ELF-1 (cell line): ENCODE measurements around the gene TTLL13.
"Not testable (repeated sequence)": the region's sequence is repeated elsewhere in the genome, so short reads cannot be mapped to it uniquely, and the experiment has no call there.

ENCODE experiments used
- DNase-seq: peaks from one replicate; pipeline ENCODE4 v3.0.0-alpha.2; 2016; ENCODE audit warnings: low read depth, low spot score

TTLL13 gene

DNA sequence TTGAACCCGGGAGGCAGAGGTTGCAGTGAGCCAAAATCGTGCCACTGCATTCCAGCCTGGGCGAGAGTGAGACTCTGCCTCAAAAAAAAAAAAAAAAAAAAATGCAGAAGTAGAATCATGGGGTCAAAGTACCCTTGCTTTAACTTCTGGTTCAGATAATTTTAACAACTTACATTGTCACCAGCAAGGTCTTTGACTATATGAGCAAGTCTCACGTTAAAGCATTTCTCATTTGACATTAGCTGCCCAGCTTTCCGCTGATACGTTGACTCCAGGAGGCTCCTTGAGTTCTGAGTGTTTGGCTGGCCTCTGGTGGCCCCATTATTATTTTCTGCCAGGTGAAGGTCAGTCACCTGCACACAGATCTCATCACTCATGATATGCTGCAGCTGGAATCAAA lies 32.3 kb downstream of the TTLL13 start:
- not testable (repeated sequence) for DNase-seq

DNA sequence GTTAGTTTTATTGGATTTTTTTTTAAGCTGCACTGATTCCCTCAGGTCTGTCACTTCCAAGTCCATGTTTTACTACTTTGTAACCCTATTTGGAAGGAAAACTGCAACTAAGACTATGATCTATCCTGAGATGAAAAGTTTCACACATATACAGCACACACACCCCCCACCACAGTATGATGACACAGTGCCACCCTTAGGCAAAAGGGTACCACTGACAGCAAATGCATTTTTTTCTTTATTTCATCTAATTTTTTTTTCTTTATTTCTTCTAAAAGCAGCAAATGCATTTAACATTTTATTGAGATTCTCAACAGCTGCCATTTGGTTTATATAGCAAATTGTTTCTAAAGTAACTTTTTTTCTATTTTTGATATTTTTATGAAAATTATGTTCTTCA lies 37.3 kb downstream of the TTLL13 start:
- DNase-seq, result no peak

DNA sequence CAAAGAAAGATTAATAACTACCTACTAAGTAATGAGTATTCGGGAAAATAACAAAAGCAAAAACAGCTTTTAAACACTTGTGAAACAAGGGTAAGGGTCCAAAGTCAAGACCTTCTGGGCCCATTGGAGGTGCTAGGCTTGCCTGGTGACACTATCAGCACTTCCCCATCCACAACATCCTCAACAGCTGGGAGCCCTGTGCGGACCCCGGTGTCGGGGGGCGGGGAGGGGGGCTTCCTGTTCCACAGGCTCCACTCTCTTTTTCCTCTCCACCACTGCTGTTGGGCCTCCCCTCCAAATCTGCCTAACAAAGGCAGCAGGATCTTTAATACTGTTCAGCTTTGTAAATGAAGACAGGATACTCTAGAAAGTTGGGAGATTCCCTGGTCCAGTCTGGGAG lies 37.7 kb downstream of the TTLL13 start:
- DNase-seq, result no peak

DNA sequence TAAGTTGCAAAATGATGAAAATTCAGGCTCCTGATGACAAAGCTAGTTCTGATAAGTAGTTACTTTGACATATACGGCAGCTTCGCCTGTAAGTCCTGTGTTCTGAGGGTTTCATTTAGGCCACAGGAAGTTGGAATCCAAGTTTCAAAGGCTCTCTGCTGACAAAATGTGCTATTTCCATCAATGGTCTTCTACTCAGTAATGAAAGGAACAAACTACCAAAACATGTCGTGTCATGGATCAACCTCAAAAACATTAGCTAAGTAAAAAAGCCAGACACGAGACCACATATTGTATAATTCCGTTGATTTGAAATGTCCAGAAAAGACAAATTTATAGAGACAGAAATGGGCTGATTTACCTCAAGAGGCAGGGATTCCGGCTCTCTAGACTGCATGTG lies 38.6 kb downstream of the TTLL13 start:
- DNase-seq, result no peak

DNA sequence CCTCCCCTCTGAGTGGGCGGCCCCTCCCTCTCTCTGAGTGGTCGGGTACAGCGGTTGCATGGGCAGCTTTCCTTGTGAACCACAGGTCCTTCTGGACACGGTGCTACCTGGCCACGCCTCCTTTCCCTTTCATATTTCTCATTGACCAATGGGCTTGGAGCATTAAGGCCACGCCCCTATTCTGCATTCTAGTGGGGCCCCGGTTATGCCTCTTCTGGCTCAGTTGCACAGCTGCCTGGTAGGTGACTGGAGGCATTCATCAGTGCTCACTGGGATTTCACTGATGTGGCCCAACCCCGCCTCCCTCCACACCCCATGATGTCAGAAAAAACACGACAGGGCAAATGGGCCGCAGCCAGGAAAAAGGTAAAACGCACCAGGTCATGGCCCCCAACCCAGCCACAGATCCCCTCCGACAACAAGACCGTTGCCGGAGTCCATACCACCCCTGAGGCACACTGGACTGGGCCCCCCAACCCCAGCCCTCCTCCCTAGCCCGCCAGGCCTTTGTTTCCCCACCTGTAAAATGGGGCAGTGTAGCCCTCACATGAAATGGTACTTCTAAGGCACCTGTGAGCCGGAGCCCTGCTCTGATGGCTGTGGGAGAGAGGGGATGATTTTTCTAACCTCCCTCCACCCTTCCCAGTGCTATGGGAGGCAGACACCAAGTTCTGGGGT lies 42.5 kb downstream of the TTLL13 start:
- no peak for DNase-seq

DNA sequence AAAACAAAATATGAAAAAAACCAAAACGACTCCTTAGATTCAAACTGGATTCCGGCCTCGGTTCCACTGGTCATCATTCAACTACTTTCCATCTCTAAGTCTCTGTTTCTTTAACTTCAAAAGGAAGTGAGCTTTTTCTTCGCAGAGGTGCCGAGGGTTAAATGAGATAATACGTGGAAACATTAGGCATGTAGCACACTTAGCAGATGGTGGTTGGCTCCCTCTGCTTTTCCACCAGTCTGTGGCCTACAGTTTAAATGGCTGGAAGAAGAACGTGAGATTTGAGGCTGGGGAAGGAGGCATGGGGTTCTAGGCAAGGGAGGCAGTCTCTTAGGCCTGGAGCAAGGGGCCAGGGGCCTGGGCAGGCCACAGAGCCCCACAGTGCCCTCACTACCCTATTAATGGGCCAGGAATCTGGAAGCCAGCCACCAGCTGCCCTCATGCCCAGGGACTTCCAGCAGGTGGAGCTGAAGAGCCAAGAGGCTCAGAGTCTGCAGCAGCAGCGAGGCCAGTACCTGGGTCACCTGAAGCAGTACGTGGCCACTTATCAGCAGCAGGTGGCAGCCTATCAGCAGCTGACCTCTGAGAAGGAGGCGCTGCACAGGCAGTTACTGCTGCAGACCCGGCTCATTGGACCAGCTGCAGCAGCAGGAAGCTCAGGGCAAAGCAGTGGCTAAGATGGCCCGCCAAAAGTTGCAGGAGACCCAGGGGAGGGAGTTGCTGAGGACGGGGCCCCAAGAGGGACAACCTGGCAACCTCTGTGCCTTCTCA lies 43.9 kb downstream of the TTLL13 start:
- peak; percentile 95 for DNase-seq

DNA sequence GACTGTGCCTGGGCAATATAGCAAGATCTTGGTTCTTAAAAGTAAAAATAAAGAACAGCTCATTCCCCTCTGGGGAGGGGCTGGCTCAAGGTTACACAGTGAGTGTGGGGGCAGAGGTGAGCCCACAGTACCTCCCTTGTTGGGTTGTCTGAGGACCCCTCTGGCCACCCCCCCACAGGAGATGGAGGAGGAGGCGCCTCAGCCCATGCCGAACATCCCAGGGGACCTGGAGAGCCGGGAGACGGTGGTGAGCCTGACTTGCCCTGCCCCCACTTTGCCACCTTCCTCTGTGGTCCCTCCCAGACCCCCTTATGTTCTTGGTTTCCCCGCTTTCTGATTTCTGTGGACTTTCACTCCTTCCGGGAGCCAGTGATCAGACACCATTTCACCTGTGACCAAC lies 44.8 kb downstream of the TTLL13 start:
- no peak for DNase-seq

DNA sequence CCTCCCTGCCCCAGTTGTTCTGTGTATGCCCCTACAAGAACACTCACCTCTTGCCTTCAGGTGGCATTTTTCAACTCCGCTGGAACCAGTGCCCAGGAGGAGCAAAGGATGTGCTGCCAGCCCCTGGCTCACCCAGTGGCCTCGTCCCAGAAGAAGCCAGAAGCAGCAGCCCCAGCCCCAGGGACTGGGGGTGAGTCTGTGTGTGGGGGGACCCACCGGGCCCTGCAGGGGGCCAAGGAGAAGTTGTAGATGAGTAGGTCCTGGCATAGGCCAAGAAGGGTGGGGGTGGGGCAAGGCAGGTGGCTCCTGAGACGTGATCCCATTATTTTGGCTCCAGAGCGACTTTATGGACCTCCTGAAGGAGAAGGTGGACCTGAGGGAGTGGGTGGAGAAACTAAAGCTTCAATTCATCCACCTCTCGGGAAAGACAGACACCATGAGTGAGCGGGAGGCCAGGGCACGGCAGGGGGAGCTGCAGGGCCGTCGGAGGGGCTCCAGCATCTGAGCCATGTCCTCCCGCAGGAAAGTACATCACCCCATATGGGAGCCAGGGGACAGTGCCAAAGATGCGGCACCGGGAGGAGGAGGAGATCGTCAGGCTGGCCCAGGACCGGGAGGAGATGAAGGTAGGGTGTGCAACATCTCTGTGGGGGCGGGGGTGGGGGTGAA lies 45.4 kb downstream of the TTLL13 start:
- DNase-seq, result peak; percentile 53

DNA sequence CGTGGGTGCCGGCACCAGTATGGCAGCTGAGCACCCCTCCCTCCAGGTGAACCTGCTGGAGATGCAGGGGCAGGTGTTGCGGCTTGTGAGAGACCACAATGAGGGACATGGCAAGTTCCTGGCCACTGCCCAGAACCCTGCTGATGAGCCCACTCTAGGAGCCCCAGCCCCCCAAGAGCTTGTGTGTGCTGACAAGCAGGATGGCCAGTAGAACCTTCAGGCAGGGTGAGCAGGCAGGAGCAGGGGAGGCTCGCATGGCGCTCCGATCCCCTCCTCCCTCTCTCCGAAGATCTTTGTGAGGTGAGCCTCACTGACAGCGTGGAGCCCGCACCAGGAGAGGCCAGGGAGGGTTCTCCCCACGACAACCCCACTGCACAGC lies 45.9 kb downstream of the TTLL13 start:
- no peak for DNase-seq

DNA sequence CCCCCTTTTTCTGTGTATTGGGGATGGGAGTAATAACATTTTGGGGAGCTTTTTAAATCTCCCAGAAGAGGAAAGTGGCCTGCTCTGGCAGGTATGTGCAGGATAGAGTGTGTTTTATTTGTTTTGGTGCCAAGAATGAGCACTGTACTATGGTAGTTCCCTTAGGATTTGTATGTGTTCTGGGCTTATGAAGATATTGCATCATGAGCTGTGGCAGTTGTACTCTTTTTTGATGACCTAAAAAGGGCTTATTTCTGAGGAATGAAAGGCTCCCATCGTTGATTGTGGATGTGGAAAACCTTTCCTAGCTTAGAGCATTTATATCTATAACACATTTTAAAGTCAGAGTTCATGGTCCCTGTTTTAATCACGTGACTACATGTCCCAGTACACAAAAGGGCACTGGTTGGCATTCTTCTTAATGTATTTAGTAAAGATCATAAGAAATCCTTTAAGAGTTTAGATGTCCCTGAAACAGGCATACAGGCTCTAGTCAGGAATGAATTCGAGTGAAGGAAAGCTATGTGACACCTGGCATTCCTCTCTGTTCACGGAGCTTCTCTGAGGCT lies 47.0 kb downstream of the TTLL13 start:
- DNase-seq, result not testable (repeated sequence)

DNA sequence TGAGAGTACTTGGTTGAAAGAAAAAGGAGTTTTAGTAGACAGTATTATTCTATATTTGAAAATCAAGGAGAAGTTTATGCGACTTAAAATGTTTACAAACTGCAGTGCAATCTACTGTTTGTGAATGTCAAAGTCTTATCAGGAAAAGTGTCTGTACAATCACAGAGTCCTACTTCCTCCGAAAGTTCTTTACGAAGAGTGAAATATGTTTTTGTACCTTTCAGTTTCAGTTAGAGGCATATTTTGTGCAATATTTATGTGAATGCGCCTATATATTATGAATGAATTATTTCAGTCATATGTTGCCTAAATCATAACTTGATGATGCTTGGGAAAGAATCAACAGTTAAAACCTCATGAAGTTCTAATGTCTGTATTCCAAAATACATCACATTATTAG lies 47.7 kb downstream of the TTLL13 start:
- no peak for DNase-seq

DNA sequence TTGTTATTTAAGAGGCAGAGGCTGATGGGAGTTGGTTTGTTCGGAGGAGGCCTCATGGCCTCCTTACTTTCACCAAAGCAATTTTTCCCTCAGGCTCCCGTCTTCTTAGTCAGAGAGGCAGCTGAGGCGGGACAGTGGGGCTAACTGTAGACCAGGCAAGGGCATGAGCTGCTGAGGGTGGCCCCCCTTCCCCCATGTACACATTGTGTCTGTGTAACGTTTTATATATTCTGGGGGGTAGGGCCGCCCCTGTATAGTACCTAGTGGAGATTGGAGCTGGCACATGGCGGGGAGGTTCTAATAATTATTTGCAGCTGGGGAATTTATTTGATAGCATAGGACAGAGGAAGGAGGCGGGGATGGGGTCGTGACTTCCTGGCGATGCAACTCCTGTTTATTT lies 51.2 kb downstream of the TTLL13 start:
- no peak for DNase-seq

DNA sequence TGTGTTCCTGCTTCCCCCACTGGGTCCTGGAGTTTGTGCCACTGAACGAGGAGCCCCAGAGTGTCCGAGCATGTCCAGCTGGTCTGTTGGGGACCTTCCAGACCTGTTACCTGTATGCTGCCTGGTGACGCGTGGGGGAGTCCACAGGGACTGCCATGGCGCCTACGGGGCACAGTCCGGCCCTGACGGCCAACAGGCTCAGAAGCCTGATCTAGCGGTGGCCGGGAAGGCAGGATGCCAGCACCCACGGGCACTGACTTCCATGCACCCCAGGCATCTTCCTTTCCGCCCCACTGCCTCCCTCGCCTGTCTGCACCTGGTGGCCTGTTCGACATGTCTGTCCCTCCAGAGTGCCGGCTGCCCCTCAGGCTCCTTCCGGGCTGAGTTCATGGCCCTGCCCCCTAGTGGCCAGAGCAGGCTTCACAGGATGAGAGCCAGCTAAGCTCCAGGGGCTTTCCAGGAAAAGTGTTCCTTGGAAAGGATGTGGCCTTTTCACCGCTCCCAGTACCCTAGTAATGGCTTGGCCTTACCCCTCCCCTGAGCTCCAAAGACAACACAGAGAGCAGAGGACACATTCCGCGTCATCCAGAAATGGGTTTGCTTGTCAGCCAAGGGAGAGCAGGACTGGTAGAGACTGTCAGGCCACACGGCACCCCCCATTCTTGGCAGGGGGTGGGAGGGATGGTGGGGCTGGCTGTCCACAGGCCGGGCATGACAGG lies 51.8 kb downstream of the TTLL13 start:
- peak; percentile 95 for DNase-seq

DNA sequence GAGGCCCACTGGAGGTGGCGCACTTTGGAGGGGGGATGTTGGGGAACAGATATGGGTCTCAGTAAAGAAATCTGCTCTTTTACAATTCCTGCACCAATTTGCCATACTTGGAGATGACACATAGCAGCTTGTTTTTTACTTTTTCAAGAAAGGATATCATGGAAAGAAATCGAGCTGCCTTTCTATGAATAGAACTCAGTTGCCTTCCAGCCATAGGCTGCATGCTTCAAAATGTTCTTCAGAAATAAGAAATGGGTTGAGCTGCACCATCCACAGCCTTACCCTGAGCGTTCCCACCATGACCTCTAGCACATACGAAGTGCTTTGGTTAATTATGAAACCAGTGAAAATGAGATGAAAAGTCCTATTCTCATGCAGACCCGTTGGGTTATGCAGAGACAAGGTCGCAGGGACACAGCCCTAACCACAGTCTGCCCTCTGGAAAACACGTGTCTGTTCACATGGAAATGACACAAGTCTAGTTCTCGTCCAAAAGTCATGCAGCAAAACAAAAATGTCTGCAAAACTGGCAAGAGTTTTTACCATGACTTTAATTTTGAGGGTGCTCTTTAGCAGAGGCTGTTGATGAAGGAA lies 52.4 kb downstream of the TTLL13 start:
- DNase-seq, result no peak

DNA sequence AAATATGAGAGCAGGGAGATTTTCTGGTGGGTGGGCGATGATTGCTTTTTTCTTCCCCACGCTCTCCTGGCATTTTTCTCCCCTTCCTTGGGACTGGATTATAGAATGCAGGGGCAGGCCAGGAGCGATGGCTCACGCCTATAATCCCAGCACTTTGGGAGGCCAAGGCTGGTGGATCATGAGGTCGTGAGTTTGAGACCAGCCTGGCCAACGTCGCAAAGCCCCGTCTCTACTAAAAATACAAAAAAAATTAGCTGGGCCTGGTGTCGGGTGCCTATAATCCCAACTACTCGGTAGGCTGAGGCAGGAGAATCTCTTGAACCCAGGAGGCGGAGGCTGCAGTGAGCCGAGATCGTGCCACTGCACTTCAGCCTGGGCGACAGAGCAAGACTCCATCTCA lies 56.0 kb downstream of the TTLL13 start:
- DNase-seq, result not testable (repeated sequence)

DNA sequence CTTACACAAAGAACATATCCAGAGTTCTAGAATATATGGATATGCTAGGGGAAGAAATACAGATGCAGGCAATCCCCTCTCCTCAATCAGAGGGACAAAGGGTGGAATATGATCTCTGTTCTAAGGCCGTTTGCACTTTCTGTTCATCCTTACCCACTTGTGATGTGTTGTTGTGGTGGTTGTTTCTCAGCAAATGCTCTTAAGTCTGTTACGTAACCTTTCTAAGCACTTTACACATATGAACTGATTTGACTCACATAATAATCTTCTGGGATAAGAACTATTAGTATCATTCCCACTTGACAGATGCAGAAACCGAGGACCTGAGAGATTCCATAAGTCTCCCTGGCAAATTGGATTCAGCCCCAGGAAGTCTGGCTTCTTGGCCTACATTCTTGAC lies 56.6 kb downstream of the TTLL13 start:
- DNase-seq, result no peak

DNA sequence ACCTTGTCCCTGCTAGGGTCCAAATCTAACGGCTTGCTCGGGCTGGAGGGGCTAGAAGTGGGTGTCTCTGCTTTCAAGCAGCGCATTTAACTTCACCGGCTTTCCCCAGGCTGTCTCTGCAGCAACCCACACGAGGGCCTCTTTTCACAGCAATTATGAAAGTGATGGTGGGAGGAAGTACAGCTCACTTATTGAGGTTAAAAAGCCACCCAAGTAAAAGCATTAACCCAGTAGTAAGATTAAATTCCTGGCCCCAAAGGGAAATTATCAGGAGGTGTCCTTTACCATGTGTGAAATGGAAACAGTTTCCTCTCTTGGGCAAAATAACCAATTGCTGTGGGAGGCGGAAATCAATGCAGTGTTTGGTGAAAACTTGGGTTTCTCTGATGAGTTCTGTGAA lies 57.2 kb downstream of the TTLL13 start:
- no peak for DNase-seq

DNA sequence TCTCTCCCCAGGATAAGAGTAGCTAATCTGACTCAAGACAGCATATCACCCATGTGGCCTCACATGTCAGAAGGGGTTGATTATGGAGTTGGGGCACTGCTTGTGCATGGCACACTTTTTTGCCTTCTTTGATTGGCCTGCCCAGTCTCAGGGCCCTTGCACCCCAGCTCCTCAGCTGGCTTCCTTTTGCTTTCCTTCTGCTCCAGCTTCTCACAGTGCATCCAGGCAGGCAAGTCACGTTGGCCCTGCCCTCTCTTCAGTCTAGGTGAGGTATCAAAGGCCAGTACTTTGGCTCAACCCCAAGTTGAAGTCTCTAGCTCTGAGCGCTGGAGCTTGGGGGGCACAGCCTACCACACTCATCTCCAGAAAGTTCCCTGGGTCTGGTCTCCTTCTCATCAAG lies 58.3 kb downstream of the TTLL13 start:
- DNase-seq, result no peak

DNA sequence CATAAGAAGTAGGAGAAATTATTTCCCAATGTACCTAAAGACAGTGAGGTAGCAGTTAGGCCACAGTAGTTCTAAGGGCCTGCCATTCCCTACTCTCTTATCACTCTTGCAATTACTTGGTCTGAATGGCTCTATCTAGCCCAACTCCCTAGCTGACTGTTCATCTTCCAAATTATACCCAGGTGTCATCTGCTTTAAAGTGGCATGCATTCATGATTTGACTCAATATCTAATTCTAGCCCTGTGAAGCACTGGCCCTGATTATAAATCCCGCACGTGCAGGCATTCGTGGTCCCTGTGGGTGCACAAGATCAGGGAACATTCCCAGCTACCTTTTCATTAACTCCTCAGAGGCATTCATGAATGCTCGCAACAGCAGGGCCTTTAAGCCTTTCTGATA lies 59.7 kb downstream of the TTLL13 start:
- no peak for DNase-seq
